ENCODE data around the gene C10orf95.
"Not testable (repeated sequence)": the region's sequence is repeated elsewhere in the genome, so short reads cannot be mapped to it uniquely, and the experiment has no call there.

C10orf95 gene

GRCh38 chr10:102463983-102464382, 12.6 kb upstream of the C10orf95 start:
- no peak for DNase-seq

GRCh38 chr10:102462512-102463054, 11.2 kb upstream of the C10orf95 start:
- DNase-seq: no peak

GRCh38 chr10:102461187-102462054, 10.1 kb upstream of the C10orf95 start:
- DNase-seq: peak; percentile 72

- DNase-seq: no peak
Observed at GRCh38 chr10:102460836-102461186, 9.5 kb upstream of the C10orf95 start.

- no peak for DNase-seq
Observed at GRCh38 chr10:102458656-102459055, 7.3 kb upstream of the C10orf95 start.

GRCh38 chr10:102457591-102458150, 6.3 kb upstream of the C10orf95 start:
- DNase-seq: peak; percentile 81

- no peak for DNase-seq
Observed at GRCh38 chr10:102455893-102456471, 4.6 kb upstream of the C10orf95 start.

- DNase-seq: not testable (repeated sequence)
Observed at GRCh38 chr10:102454662-102455487, 3.5 kb upstream of the C10orf95 start.

- no peak for DNase-seq
Observed at GRCh38 chr10:102453502-102453901, 2.2 kb upstream of the C10orf95 start.

GRCh38 chr10:102452672-102453340, 1.5 kb upstream of the C10orf95 start:
- DNase-seq: no peak

- peak; percentile 58 for DNase-seq
Observed at GRCh38 chr10:102450374-102451104, 804 bp downstream of the C10orf95 start.

- DNase-seq: no peak
Observed at GRCh38 chr10:102450124-102450373, 1.3 kb downstream of the C10orf95 start.

- DNase-seq: peak; percentile 77
Observed at GRCh38 chr10:102449321-102450123, 1.8 kb downstream of the C10orf95 start.

GRCh38 chr10:102444851-102445250, 6.5 kb downstream of the C10orf95 start:
- DNase-seq: no peak

GRCh38 chr10:102438374-102438773, 13.0 kb downstream of the C10orf95 start:
- no peak for DNase-seq

- DNase-seq: no peak
Observed at GRCh38 chr10:102437515-102437914, 13.8 kb downstream of the C10orf95 start.

GRCh38 chr10:102436312-102436711, 15.0 kb downstream of the C10orf95 start:
- DNase-seq: no peak

- no peak for DNase-seq
Observed at GRCh38 chr10:102435529-102436233, 15.7 kb downstream of the C10orf95 start.

- DNase-seq: no peak
Observed at GRCh38 chr10:102435133-102435497, 16.2 kb downstream of the C10orf95 start.

GRCh38 chr10:102434394-102435132, 16.8 kb downstream of the C10orf95 start:
- DNase-seq: no peak

All from NCI-H2171 (cell line).